Body of pancreas (tissue), 4 donors: ENCODE measurements around the gene UBTF.

Experiments used
- POLR2A ChIP-seq, 3 donors: fragments of 450-650 bp; IDR thresholded peaks; one replicate each; pipeline ENCODE4 v1.6.1; 2016; ENCODE audit warnings: antibody characterized with exemption in 3 of 3, mild to moderate bottlenecking in 2 of 3
- TF ChIP-seq, protein P1 (sequence below), 7 experiments: fragments of 450-650 bp in 4 of 7; fragments of 200-600 bp in 3 of 7; sonication (generic) in 3 of 7; IDR thresholded peaks; one replicate each; pipeline ENCODE4 v1.5.1; 2016 to 2019; ENCODE audit warnings: antibody characterized with exemption in 7 of 7

DNA sequence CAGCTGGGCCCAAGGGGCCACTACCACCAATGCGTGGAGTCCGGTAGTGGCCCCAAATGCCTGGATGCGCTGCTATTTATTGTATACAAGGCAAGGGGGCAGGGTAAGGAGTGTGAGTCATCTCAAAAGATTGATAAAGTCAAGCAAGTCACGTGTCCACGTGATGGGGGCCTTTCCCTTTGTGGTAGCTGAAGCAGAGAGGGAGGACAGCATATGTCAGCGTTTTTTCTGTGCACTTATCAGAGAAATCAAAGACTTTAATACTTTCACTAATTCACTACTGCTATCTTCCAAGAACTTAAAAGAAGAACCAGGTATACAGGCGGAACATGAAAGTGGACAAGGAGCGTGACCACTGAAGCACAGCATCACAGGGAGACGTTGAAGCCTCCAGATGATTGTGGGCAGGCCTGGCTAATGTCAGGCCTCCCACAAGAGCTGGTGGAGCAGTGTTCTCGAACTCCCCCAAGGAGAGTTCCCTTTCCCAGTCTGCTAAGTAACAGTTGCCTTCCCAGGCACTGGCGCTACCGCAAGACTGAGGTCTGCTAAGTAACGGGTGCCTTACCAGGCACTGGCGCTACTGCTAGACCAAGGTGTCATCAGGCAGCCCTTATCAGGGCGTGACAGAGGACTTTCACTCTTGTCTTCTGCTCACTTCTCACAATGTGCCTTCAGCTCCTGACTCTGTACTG is 59.8 kb downstream of the UBTF start:
- TF ChIP-seq, protein P1, sequence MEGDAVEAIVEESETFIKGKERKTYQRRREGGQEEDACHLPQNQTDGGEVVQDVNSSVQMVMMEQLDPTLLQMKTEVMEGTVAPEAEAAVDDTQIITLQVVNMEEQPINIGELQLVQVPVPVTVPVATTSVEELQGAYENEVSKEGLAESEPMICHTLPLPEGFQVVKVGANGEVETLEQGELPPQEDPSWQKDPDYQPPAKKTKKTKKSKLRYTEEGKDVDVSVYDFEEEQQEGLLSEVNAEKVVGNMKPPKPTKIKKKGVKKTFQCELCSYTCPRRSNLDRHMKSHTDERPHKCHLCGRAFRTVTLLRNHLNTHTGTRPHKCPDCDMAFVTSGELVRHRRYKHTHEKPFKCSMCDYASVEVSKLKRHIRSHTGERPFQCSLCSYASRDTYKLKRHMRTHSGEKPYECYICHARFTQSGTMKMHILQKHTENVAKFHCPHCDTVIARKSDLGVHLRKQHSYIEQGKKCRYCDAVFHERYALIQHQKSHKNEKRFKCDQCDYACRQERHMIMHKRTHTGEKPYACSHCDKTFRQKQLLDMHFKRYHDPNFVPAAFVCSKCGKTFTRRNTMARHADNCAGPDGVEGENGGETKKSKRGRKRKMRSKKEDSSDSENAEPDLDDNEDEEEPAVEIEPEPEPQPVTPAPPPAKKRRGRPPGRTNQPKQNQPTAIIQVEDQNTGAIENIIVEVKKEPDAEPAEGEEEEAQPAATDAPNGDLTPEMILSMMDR (IDR thresholded peaks at IDR 0.05) = no peak
- no peak for TF ChIP-seq POLR2A (IDR thresholded peaks at IDR 0.05)
